Peyer's patch (tissue), 4 donors: ENCODE results near the gene HLA-C.

Experiments used
- POLR2A ChIP-seq, 2 donors: fragments of 450-650 bp; IDR thresholded peaks; one replicate each; pipeline ENCODE4 v1.5.1; 2017; ENCODE audit warnings: antibody characterized with exemption in 2 of 2, mild to moderate bottlenecking in 2 of 2, moderate library complexity in 2 of 2
- TF ChIP-seq, protein P1 (sequence below), 6 experiments: fragments of 450-650 bp in 4 of 6; fragments of 200-600 bp in 2 of 6; sonication (generic) in 1 of 6; IDR thresholded peaks; one replicate each; pipeline ENCODE4 v1.5.1; 2017 to 2019; ENCODE audit warnings: antibody characterized with exemption in 6 of 6, mild to moderate bottlenecking in 3 of 6, moderate library complexity in 1 of 6

GRCh38 chr6:31285486-31285885 is 13.6 kb upstream of the HLA-C start:
- TF ChIP-seq POLR2A (IDR thresholded peaks at IDR 0.05), result no peak
- TF ChIP-seq, protein P1, sequence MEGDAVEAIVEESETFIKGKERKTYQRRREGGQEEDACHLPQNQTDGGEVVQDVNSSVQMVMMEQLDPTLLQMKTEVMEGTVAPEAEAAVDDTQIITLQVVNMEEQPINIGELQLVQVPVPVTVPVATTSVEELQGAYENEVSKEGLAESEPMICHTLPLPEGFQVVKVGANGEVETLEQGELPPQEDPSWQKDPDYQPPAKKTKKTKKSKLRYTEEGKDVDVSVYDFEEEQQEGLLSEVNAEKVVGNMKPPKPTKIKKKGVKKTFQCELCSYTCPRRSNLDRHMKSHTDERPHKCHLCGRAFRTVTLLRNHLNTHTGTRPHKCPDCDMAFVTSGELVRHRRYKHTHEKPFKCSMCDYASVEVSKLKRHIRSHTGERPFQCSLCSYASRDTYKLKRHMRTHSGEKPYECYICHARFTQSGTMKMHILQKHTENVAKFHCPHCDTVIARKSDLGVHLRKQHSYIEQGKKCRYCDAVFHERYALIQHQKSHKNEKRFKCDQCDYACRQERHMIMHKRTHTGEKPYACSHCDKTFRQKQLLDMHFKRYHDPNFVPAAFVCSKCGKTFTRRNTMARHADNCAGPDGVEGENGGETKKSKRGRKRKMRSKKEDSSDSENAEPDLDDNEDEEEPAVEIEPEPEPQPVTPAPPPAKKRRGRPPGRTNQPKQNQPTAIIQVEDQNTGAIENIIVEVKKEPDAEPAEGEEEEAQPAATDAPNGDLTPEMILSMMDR (IDR thresholded peaks at IDR 0.05), result no peak
